HepG2 (cell line): ENCODE measurements around the gene GNAI2. TPM values are rescaled to one million over a fixed set of nuclear protein-coding genes. Genes with fewer than 3 reads are reported as not detected.

Experiments used
- HOXA9 ChIP-seq: sonication (generic); formaldehyde crosslinking; IDR thresholded peaks from 2 replicates; pipeline ENCODE4 v1.8.1; 2022; ENCODE audit warnings: missing genetic modification reagents, mild to moderate bottlenecking, moderate library complexity, borderline replicate concordance
- MTA3 ChIP-seq: sonication (generic); formaldehyde crosslinking; IDR thresholded peaks from 2 replicates; pipeline ENCODE4 v1.4.0; 2020; ENCODE audit warnings: missing genetic modification reagents
- NCOA5 ChIP-seq: sonication (generic); formaldehyde crosslinking; IDR thresholded peaks from 2 replicates; pipeline ENCODE4 v1.4.0; 2020; ENCODE audit warnings: missing genetic modification reagents
- RARA ChIP-seq: IDR thresholded peaks from 2 replicates; pipeline ENCODE4 v1.6.1; 2016; ENCODE audit warnings: missing genetic modification reagents, missing compliant biosample characterization
- ZHX2 ChIP-seq, 2 experiments: sonication (generic) in 1 of 2; formaldehyde crosslinking in 1 of 2; IDR thresholded peaks; 2 replicates each; pipeline versions ENCODE4 v1.6.1 to v1.9.0; 2014 to 2022; ENCODE audit warnings: antibody characterized with exemption in 1 of 2, borderline replicate concordance in 1 of 2, inconsistent platforms in 1 of 2, low read depth in 1 of 2, missing genetic modification reagents in 1 of 2
- ZKSCAN1 ChIP-seq: fragments of 150-350 bp; IDR thresholded peaks from 2 replicates; pipeline ENCODE4 v1.6.1; 2014; ENCODE audit warnings: low read length
- ZKSCAN8 ChIP-seq: IDR thresholded peaks from 2 replicates; pipeline ENCODE4 v1.6.1; 2016; ENCODE audit warnings: borderline replicate concordance, missing genetic modification reagents, missing compliant biosample characterization
- ZNF207 ChIP-seq: fragments of 450-650 bp; IDR thresholded peaks from 2 replicates; pipeline ENCODE4 v1.6.1; 2016; ENCODE audit warnings: antibody characterized with exemption, borderline replicate concordance
- ZNF414 ChIP-seq: sonication (generic); formaldehyde crosslinking; IDR thresholded peaks from 2 replicates; pipeline ENCODE4 v1.5.0; 2020; ENCODE audit warnings: missing genetic modification reagents
- ZNF446 ChIP-seq: sonication (generic); formaldehyde crosslinking; IDR thresholded peaks from 2 replicates; pipeline ENCODE4 v1.5.0; 2020; ENCODE audit warnings: mild to moderate bottlenecking, missing genetic modification reagents
- ZNF484 ChIP-seq: sonication (generic); formaldehyde crosslinking; IDR thresholded peaks from 2 replicates; pipeline ENCODE4 v1.5.1; 2020; ENCODE audit warnings: mild to moderate bottlenecking, low read depth, missing genetic modification reagents, borderline replicate concordance
- ZNF646 ChIP-seq: sonication (generic); formaldehyde crosslinking; IDR thresholded peaks from 2 replicates; pipeline ENCODE4 v1.9.0; 2021; ENCODE audit warnings: mild to moderate bottlenecking, missing genetic modification reagents
- ZNF660 ChIP-seq: sonication (generic); formaldehyde crosslinking; IDR thresholded peaks from 2 replicates; pipeline ENCODE4 v1.5.1; 2020; ENCODE audit warnings: mild to moderate bottlenecking, low read depth, missing genetic modification reagents, borderline replicate concordance
- ZNF788 ChIP-seq: sonication (generic); formaldehyde crosslinking; IDR thresholded peaks from 2 replicates; pipeline ENCODE4 v1.5.0; 2020; ENCODE audit warnings: mild to moderate bottlenecking, missing genetic modification reagents, borderline replicate concordance
- polyA plus RNA-seq, 8 experiments: library from polyadenylated mRNA; depleted of rRNA in 3 of 8; stranded (reverse) in 7 of 8; unstranded in 1 of 8; fragments of >200 nt; fragmentation: Illumina TruSeq in 4 of 8; extraction: Trizol in 4 of 8; gene quantifications; 2 replicates each; pipeline versions ENCODE4 v1.2.1 to v1.2.3, GENCODE V29; 2011 to 2016; ENCODE audit warnings: low read depth in 4 of 8, missing spikeins in 1 of 8, mixed read lengths in 1 of 8; ENCODE audit not compliant: insufficient read depth in 1 of 8
- total RNA-seq, 5 experiments: library from RNA; depleted of rRNA; stranded (reverse); fragments of >200 nt; fragmentation: Illumina TruSeq; extraction: Trizol; gene quantifications; 2 replicates each; pipeline ENCODE4 v1.2.3, GENCODE V29; 2016; ENCODE audit warnings: low read depth in 1 of 5

GNAI2 gene
- total and polyA plus RNA-seq, 2 of the 13 experiments (the other 11 are each of a cell fraction or from before 2014, with no cell fraction given) = 51.1 to 66.2 TPM

GRCh38 chr3:50227390-50228183 lies 8.4 kb upstream of the GNAI2 start (continued):
- TF ChIP-seq ZHX2 (IDR thresholded peaks at IDR 0.05; ENCODE audit: low read depth) (peak; percentile 58; the same call in 1 of the 2 replicates), ZHX2 (CRISPR knock-in tag; IDR thresholded peaks at IDR 0.05; ENCODE audit: borderline replicate concordance) (no peak), ZNF660 (CRISPR knock-in tag) (no peak), ZKSCAN1 (peak; percentile 31; the same call in 1 of the 2 replicates), ZNF484 (CRISPR knock-in tag) (no peak), ZNF414 (CRISPR knock-in tag) (peak; percentile 89; the same call in 1 of the 2 replicates), ZNF646 (no peak), ZKSCAN8 (CRISPR knock-in tag) (0 out of 2 replicates have a peak, but pooled peaks have one; percentile 60), ZNF207 (no peak), MTA3 (CRISPR knock-in tag) (no peak), ZNF788 (peak; percentile 95; the same call in 1 of the 2 replicates), RARA (CRISPR knock-in tag) (peak; percentile 24; the same call in 1 of the 2 replicates), NCOA5 (no peak), HOXA9 (no peak), ZNF446 (CRISPR knock-in tag) (no peak)
